Glomerular visceral epithelial cell (primary cell): ENCODE data around the gene SLC46A1.

ENCODE experiments used
- DNase-seq: peaks from one replicate; pipeline ENCODE4 v3.0.0-alpha.2; 2016; ENCODE audit errors: extremely low spot score

SLC46A1 gene

DNA sequence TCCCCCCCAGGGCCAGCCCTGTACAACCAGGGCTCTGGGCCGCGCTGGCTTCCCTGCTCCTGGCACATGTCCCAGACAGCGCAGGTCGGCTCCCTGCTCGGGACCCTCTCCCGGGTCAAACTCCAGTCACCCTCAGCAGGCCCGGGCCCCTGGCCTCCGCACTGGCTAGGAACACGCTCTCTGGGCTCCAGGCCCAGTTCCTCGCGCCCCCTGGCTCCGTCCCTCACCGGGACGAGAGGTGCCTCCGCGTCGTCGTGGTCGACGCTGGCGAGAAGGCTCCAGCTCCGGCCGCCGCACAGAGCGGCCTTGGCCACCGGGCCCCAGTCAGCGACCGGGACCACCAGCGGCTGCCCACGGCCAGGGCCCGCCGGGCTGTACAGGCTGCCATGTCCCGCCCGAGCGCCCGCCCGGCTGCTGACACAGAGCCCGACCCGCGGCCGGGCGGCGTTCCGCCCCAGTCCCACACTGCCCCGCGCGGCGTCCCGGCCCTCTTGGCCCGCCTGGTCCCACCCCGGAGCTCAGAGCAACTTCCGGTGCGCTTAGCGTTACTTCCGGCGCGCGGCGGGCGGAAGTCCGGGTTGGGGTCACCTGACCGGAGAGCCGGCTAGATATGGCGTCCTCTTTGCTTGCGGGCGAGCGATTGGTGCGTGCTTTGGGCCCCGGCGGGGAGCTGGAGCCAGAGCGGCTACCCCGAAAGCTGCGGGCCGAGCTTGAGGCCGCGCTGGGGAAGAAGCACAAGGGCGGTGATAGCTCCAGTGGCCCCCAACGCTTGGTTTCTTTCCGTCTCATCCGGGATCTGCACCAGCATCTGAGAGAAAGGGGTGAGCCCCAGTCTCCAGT, 48.7 kb downstream of the SLC46A1 start, which contains the start of gene POLDIP2:
POLDIP2 (minus strand) TSS at position 467 of the 840 bp plus-strand sequence; CDS start at position 388, 79 bp downstream.
- DNase-seq = peak; percentile 94

DNA sequence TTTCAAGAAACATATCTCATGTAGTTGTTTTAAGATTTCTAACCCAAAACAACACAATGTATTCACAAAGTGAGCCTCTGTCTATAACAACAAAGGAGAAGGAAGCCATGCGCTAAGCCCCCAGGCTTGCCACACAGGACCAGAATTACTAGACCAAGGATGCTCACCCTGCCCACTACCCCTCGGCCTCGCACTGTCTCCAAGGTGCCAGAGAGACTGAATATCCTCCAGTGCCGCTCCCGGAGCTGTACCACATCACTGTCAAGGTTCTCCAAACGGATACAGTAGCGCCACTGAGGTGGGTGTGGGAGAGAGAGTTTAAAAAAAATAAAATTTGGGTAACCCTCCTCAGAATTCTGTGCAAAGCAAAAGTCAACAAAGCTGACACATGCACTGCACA, 55.7 kb downstream of the SLC46A1 start:
- DNase-seq = no peak

- no peak for DNase-seq
Observed at GRCh38 chr17:28348979-28349378, 57.0 kb downstream of the SLC46A1 start.

DNA sequence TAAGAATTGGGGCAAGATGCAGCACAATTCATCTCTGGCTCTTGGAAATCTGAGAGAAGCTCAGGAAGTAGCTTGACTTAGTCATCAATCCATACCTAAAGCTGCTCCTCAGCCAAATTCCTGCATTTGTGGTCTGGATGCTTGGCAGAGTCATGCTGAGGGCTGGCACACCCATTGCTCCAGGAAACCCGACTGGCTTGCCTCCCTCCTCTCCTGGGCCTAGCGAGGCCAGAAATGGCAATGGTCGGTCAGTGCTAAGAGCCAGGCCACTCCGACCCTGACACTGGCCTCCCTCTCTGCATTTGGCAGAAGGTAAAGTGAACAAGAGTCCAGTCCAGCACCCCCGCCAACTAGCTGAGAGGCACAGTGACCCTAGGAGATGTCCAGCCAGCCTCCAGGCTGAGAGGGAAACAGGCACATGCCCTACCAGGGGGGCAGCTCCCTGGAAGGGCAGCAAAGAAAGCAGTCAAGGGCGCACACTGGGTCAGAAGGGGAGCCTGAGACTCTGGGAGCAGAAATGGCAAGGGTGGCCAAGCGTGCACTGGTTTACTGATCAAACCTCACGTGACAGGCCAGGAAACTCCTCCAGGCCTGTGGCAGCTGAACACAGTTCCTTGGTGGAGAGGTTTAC, 58.6 kb downstream of the SLC46A1 start:
- peak; percentile 93 for DNase-seq

DNA sequence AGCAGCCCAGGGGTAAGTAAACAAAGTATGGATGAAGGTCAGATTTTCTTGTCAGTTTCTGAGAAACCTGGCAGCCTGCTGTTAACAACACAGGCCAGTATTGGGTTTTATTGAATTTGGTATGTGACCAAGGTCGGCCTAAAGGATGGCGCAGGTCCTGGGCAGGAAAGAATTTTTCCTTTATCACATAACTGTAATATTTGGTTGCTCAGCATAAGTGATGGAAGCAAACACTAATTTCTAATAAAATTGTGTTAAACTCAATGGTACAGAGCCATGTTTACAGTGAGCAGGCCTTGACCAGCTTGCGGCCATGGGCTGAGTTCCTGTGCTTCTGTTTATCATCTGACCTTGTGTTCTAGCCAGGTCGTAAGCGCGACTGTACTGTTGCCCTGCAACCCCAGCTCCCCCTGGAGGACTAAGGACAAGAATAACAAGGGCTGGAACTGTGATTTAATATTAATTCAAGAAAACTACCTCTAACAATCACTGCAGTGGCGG, 59.2 kb downstream of the SLC46A1 start:
- DNase-seq = no peak

DNA sequence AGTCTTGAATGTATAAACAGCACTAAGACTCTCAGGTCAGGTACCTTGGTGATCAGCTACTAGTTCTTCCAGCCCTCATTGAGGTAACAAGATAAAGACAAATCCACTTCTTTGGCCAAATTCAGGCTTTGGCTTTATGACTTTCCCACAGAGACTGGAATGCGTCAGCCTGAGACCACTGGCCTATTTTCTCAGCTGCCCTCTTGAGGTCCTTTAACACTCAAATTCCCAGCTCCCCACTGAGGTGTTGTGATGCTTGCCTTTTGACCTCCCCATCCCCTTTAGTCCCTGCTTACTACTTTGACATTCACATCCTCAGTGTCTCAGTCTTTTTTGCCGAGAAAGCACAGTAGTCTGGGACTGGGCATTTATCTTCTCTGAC, 59.8 kb downstream of the SLC46A1 start:
- DNase-seq = no peak

- DNase-seq = no peak
Observed at GRCh38 chr17:28345419-28346198, 60.4 kb downstream of the SLC46A1 start.
